HuH-7.5 (cell line): Measurements from ENCODE around the gene TBC1D9.

Source experiments
- DNase-seq: peaks from one replicate; pipeline ENCODE4 v3.0.0; 2011; ENCODE audit warnings: low spot score

The TBC1D9 gene

DNA sequence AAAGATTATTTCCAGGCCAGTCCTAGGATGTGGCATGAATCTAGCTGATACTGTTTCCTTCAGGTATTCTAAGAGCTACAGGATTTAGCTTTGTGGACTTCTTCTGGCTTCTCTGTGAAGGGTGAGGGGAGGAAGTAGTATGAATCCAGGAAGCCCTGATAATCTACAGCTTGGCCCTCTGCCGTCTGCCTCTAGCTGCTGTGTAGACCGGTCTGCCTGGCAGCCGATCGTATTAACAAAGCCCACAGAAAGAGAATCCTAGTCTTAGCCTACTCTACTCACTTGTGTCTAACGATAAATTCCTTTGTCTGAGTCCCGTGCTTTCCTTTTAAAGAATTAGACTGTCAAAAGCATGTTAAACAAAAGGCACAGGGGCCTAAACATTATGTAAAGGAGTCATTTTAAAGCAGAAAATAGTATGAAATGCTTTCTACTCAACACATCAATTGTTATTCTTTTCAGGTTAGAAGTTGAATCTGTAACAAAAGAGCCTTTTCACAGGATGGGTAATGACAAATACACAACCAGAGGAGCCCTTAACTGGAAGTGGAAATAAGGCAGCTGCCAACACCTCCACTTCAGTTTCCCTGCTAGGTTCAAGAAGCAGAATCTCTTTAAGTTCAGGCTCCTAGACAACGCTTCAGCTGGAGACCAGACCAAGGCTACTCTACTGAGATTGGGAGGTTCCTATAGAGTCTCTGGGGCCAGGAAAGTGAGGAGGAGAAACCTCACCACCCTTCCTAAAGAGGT is 138.5 kb downstream of the TBC1D9 start:
- DNase-seq = no peak

GRCh38 chr4:140615451-140615850 is 140.7 kb downstream of the TBC1D9 start:
- DNase-seq = no peak

DNA sequence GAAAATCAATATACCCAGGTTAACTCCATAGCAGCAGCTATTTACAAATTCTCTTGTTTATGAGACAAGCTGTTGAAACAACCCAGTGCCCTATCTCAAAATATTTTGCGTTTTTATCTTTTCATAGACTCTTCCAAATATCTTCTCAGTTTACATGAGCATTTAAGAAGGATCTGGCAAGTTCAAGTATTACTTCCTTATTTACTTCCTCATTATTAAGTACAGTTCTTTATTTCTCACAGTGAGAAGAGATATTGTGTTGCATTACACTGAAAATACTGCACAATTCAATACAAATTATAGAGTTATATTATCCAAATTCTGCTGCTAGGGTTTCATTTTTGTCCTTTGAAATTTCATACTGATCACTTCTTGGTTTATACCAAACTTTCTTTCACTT is 143.8 kb downstream of the TBC1D9 start:
- DNase-seq = no peak

GRCh38 chr4:140611854-140612253 is 144.3 kb downstream of the TBC1D9 start:
- no peak for DNase-seq

GRCh38 chr4:140609548-140610425 is 146.4 kb downstream of the TBC1D9 start:
- peak; percentile 47 for DNase-seq

GRCh38 chr4:140607852-140608251 is 148.3 kb downstream of the TBC1D9 start:
- no peak for DNase-seq

DNA sequence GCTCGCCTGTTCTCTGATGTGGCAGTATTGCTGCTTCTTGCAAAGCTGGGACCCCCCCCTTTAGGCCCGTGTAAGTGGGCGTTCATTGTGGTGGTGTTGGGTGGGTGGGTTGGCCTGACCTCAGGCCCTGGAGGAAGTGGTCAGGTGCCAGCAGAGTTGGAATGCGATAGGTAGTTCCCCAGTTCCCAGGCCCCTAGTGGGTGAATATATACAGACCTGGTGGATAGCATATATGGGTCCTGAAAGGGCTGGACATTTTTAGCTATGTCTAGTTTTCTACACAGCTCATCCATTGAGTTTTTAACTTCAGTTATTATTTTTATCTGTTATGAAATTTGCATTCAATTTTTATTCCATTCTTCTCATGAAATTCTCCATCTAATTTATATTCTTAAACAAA is 151.6 kb downstream of the TBC1D9 start:
- no peak for DNase-seq

- no peak for DNase-seq
Measured at GRCh38 chr4:140603286-140603685, 152.9 kb downstream of the TBC1D9 start.

DNA sequence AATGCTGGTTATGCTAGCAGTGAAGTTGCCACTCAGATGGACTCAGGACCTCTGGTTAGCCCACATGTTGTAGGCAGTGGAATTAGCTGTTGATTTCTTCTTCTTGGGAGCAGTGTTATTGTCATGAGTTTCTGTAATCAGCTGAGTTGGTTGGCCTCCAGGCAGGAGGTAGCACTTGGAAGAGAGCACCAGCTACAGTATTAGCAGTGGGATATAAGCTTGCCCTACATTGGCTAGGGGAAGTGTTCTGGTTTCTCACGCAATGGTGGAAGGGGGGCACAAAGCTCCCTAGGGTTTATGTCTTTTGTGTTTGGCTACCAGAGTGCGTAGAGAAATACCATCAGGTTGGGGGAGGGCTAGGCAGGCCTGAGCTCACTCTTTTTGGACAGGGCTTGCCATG is 153.5 kb downstream of the TBC1D9 start:
- DNase-seq = no peak

DNA sequence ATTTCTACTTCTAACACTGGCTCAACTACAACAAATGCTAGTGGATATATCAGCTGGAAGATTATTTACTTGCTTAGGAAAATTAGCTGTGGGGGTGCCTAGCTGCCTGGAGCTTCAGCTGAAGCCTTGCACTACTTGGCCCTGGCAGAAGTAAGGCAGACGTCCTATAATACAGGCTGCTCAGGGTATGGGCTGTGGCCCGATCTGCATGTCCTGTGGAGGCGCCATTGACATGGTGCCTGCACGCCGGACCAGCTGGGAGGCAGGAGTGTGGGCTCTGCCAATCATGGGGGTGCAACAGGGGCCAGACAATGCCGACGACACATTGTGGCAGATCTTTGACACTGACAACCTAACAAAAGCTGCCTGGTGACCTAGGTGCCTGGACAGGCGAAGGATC is 155.8 kb downstream of the TBC1D9 start:
- DNase-seq = no peak

- peak; percentile 30 for DNase-seq
Measured at GRCh38 chr4:140595065-140595464, 161.1 kb downstream of the TBC1D9 start.

DNA sequence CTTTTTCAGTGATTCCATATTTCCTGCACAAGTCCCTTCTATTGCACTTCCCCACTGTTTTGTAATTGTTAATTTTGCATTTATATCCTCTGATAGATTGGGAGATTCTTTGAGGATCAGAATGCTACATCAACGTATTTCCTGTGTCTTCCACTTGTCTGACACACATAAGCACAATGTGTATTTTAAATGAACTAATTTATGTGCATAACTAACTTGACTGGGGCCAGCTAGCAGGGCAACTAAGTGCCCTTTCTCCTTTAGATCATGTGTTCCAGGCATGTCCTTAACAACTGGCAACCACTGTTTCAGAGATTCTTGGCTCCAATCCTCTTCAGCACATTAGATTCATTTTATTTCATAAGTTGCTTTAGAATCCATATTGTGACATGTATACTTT is 171.7 kb downstream of the TBC1D9 start:
- no peak for DNase-seq

- DNase-seq = no peak
Measured at GRCh38 chr4:140581078-140581477, 175.1 kb downstream of the TBC1D9 start.

- no peak for DNase-seq
Measured at GRCh38 chr4:140579278-140579677, 176.9 kb downstream of the TBC1D9 start.

GRCh38 chr4:140575489-140575888 is 180.7 kb downstream of the TBC1D9 start:
- no peak for DNase-seq

GRCh38 chr4:140571620-140572019 is 184.6 kb downstream of the TBC1D9 start:
- DNase-seq = no peak
